Subcutaneous adipose tissue (tissue), 4 donors: ENCODE results near the gene ZNF679. TPM values are rescaled to one million over a fixed set of nuclear protein-coding genes. Genes with fewer than 3 reads are reported as not detected.

Experiments
- total RNA-seq, 4 donors: library from RNA; depleted of rRNA; stranded (reverse); fragments of >200 nt; gene quantifications; one replicate each; pipeline ENCODE4 v1.1.0, GENCODE V29; 2016
- TF ChIP-seq, protein P1 (sequence below): fragments of 450-650 bp; IDR thresholded peaks from one replicate; pipeline ENCODE4 v1.5.1; 2016; ENCODE audit warnings: low read depth, mild to moderate bottlenecking, control low read depth, antibody characterized with exemption, moderate library complexity

ZNF679 gene
- total RNA-seq, 4 donors from 2014 or later, result not detected

GRCh38 chr7:64313740-64314491 is 85.6 kb downstream of the ZNF679 start, which contains the start of gene ZNF736:
ZNF736 (plus strand) TSS chr7:64313961; CDS start chr7:64314151, 190 bp downstream.
- TF ChIP-seq, protein P1, sequence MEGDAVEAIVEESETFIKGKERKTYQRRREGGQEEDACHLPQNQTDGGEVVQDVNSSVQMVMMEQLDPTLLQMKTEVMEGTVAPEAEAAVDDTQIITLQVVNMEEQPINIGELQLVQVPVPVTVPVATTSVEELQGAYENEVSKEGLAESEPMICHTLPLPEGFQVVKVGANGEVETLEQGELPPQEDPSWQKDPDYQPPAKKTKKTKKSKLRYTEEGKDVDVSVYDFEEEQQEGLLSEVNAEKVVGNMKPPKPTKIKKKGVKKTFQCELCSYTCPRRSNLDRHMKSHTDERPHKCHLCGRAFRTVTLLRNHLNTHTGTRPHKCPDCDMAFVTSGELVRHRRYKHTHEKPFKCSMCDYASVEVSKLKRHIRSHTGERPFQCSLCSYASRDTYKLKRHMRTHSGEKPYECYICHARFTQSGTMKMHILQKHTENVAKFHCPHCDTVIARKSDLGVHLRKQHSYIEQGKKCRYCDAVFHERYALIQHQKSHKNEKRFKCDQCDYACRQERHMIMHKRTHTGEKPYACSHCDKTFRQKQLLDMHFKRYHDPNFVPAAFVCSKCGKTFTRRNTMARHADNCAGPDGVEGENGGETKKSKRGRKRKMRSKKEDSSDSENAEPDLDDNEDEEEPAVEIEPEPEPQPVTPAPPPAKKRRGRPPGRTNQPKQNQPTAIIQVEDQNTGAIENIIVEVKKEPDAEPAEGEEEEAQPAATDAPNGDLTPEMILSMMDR, result no peak

DNA sequence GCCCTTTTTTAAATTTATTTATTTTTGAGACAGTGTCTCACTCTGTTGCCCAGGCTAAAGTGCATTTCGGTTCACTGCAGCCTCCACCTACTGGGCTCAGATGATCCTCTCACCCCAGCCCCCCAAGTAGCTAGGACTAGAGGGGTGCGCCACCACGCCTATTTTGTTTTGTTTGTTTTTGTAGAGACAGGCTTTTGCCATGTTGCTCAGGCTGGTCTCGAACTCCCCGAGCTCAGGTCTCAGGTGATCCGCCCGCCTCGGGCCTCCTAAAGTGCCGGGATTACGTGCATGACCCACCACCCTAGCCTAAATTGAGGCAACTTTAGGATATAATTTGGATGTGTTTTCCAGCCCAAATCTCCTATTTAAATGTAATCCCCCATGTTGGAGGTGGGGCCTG is 86.3 kb downstream of the ZNF679 start:
- TF ChIP-seq, protein P1, result no peak

Other genes with a start within 250 kb of the ZNF679 start
- not detected for gene ZNF722, start 229.6 kb upstream of the ZNF679 start, total RNA-seq
- 1 to 10 TPM in 3 of 4 donors, under 1 TPM in 1; 0.94 to 7.7 (median 2.3) TPM for gene ZNF727, start 183.0 kb upstream of the ZNF679 start, total RNA-seq
- not detected for gene ZNF735, start 21.3 kb upstream of the ZNF679 start, total RNA-seq
- gene ZNF736, start 85.5 kb downstream of the ZNF679 start, total RNA-seq, result 10 to 100 TPM in 3 of 4 donors, 1 to 10 TPM in 1; 7.3 to 21.1 (median 14.5) TPM